Stimulated activated naive B cell treated with anti-CD40 and anti-IgM and Interleukin-4, amounts not matched to agents 10 μg/mL and 1 μg/mL and 100 μg/mL, for 72 hours (primary cell): ENCODE measurements around the gene NDST4.
"Not testable (repeated sequence)": the region's sequence is repeated elsewhere in the genome, so short reads cannot be mapped to it uniquely, and the experiment has no call there.

Experiments used
- ATAC-seq, 2 donors: fragments of 150-1000 bp; cut with Tn5 transposase; replicated peaks; 2 replicates each; pipeline ENCODE4 v1.10.0; 2021; ENCODE audit warnings: moderate library complexity in 1 of 2
- DNase-seq: peaks from one replicate; pipeline ENCODE4 v3.0.0; 2021
- H3K27ac Mint-ChIP-seq: one replicate; pipeline ENCODE4 v1.8.0; 2022; ENCODE audit warnings: mild to moderate bottlenecking, mixed read lengths
- H3K27me3 Mint-ChIP-seq, 2 donors: one replicate each; pipeline ENCODE4 v1.8.0; 2022; ENCODE audit warnings: mixed read lengths in 2 of 2
- H3K36me3 Mint-ChIP-seq, 2 donors: one replicate each; pipeline ENCODE4 v1.8.0; 2022; ENCODE audit warnings: mixed read lengths in 2 of 2, mild to moderate bottlenecking in 1 of 2
- H3K4me1 Mint-ChIP-seq, 2 donors: one replicate each; pipeline ENCODE4 v1.8.0; 2022; ENCODE audit warnings: mixed read lengths in 2 of 2, mild to moderate bottlenecking in 1 of 2
- H3K4me3 Mint-ChIP-seq, 2 donors: one replicate each; pipeline ENCODE4 v1.8.0; 2022; ENCODE audit warnings: mild to moderate bottlenecking in 2 of 2, mixed read lengths in 2 of 2, moderate library complexity in 1 of 2
- H3K9me3 Mint-ChIP-seq, 2 donors: one replicate each; pipeline ENCODE4 v1.8.0; 2022; ENCODE audit warnings: mixed read lengths in 2 of 2, mild to moderate bottlenecking in 1 of 2

The NDST4 gene

GRCh38 chr4:114986133-114986532 lies 127.3 kb downstream of the NDST4 start:
- Mint-ChIP-seq H3K4me3 (no peak overlapping the region), H3K4me1 (no peaks in the 10 kb centered on the region), H3K36me3 (no peaks in the 10 kb centered on the region), H3K27me3 (no peaks in the 10 kb centered on the region), H3K9me3 (peaks cover 0 to 5% of the 10 kb centered on the region in 2 donors), H3K27ac (no peak overlapping the region)
- DNase-seq (no peak), ATAC-seq (no peak)

- ATAC-seq (no peak), DNase-seq (no peak)
- H3K4me3 Mint-ChIP-seq = no peak overlapping the region
- peaks cover 0 to 9% of the 10 kb centered on the region in 2 donors for H3K9me3 Mint-ChIP-seq
- H3K27ac Mint-ChIP-seq = no peak overlapping the region
- no peaks in the 10 kb centered on the region for H3K27me3 Mint-ChIP-seq
- no peaks in the 10 kb centered on the region for H3K4me1 Mint-ChIP-seq
- no peaks in the 10 kb centered on the region for H3K36me3 Mint-ChIP-seq
Measured at GRCh38 chr4:114980932-114981708, 132.3 kb downstream of the NDST4 start.

GRCh38 chr4:114980399-114980798 lies 133.0 kb downstream of the NDST4 start:
- not testable (repeated sequence) for H3K27me3 Mint-ChIP-seq, H3K4me1 Mint-ChIP-seq, DNase-seq, H3K9me3 Mint-ChIP-seq, H3K27ac Mint-ChIP-seq, ATAC-seq, H3K36me3 Mint-ChIP-seq, H3K4me3 Mint-ChIP-seq

- Mint-ChIP-seq H3K36me3 (no peaks in the 10 kb centered on the region), H3K9me3 (peaks cover 0 to 4% of the 10 kb centered on the region in 2 donors), H3K27ac (no peak overlapping the region), H3K4me1 (no peaks in the 10 kb centered on the region), H3K27me3 (no peaks in the 10 kb centered on the region), H3K4me3 (no peak overlapping the region)
- DNase-seq = no peak
- ATAC-seq = no peak
Measured at GRCh38 chr4:114976901-114977300, 136.5 kb downstream of the NDST4 start.

- Mint-ChIP-seq H3K27me3 (no peaks in the 10 kb centered on the region), H3K4me1 (no peaks in the 10 kb centered on the region), H3K27ac (no peak overlapping the region), H3K36me3 (no peaks in the 10 kb centered on the region), H3K4me3 (no peak overlapping the region), H3K9me3 (peaks cover 7% of the 10 kb centered on the region in 2 donors)
- DNase-seq (no peak), ATAC-seq (no peak)
Measured at GRCh38 chr4:114964026-114964425, 149.4 kb downstream of the NDST4 start.

GRCh38 chr4:114945616-114946015 lies 167.8 kb downstream of the NDST4 start:
- Mint-ChIP-seq H3K27me3 (no peaks in the 10 kb centered on the region), H3K9me3 (peaks cover under 1 to 4% of the 10 kb centered on the region in 2 donors), H3K4me3 (no peak overlapping the region), H3K4me1 (no peaks in the 10 kb centered on the region), H3K27ac (no peak overlapping the region), H3K36me3 (no peaks in the 10 kb centered on the region)
- ATAC-seq = no peak
- DNase-seq = no peak

GRCh38 chr4:114941503-114941902 lies 171.9 kb downstream of the NDST4 start:
- H3K27ac Mint-ChIP-seq = no peak overlapping the region
- peaks cover 0 to 4% of the 10 kb centered on the region in 2 donors for H3K9me3 Mint-ChIP-seq

GRCh38 chr4:114927881-114928280 lies 185.5 kb downstream of the NDST4 start:
- no peak for DNase-seq
- Mint-ChIP-seq H3K27me3 (no peaks in the 10 kb centered on the region), H3K36me3 (no peaks in the 10 kb centered on the region), H3K4me3 (no peak overlapping the region), H3K9me3 (peaks cover 3 to 7% of the 10 kb centered on the region in 2 donors), H3K27ac (no peak overlapping the region), H3K4me1 (no peaks in the 10 kb centered on the region)
- ATAC-seq = no peak

More at GRCh38 chr4:114941503-114941902, 171.9 kb downstream of the NDST4 start:
- H3K36me3 Mint-ChIP-seq = no peaks in the 10 kb centered on the region
- DNase-seq = no peak
- H3K27me3 Mint-ChIP-seq = no peaks in the 10 kb centered on the region
- no peaks in the 10 kb centered on the region for H3K4me1 Mint-ChIP-seq
- H3K4me3 Mint-ChIP-seq = no peak overlapping the region
- no peak for ATAC-seq

- Mint-ChIP-seq H3K4me3 (no peak overlapping the region), H3K9me3 (peaks cover 3 to 7% of the 10 kb centered on the region in 2 donors), H3K4me1 (no peaks in the 10 kb centered on the region), H3K27me3 (no peaks in the 10 kb centered on the region), H3K36me3 (no peaks in the 10 kb centered on the region), H3K27ac (no peak overlapping the region)
- ATAC-seq (no peak), DNase-seq (no peak)
Measured at GRCh38 chr4:114926583-114926982, 186.8 kb downstream of the NDST4 start.

GRCh38 chr4:114924311-114924710 lies 189.1 kb downstream of the NDST4 start:
- H3K27ac Mint-ChIP-seq = no peak overlapping the region
- peaks cover 3 to 6% of the 10 kb centered on the region in 2 donors for H3K9me3 Mint-ChIP-seq
- H3K4me3 Mint-ChIP-seq = no peak overlapping the region
- no peaks in the 10 kb centered on the region for H3K27me3 Mint-ChIP-seq
- DNase-seq (no peak), ATAC-seq (no peak)
- H3K4me1 Mint-ChIP-seq = no peaks in the 10 kb centered on the region
- no peaks in the 10 kb centered on the region for H3K36me3 Mint-ChIP-seq

- Mint-ChIP-seq H3K9me3 (no peaks in the 10 kb centered on the region), H3K36me3 (no peaks in the 10 kb centered on the region), H3K27ac (no peak overlapping the region), H3K4me1 (no peaks in the 10 kb centered on the region), H3K27me3 (no peaks in the 10 kb centered on the region), H3K4me3 (no peak overlapping the region)
- DNase-seq (no peak), ATAC-seq (no peak)
Measured at GRCh38 chr4:114922592-114922933, 190.9 kb downstream of the NDST4 start.

- H3K36me3 Mint-ChIP-seq = no peaks in the 10 kb centered on the region
- no peak overlapping the region for H3K27ac Mint-ChIP-seq
- no peaks in the 10 kb centered on the region for H3K9me3 Mint-ChIP-seq
- H3K4me1 Mint-ChIP-seq = no peaks in the 10 kb centered on the region
- ATAC-seq (no peak), DNase-seq (no peak)
- H3K4me3 Mint-ChIP-seq = no peak overlapping the region
- no peaks in the 10 kb centered on the region for H3K27me3 Mint-ChIP-seq
Measured at GRCh38 chr4:114921790-114922591, 191.4 kb downstream of the NDST4 start.

- no peak overlapping the region for H3K4me3 Mint-ChIP-seq
- ATAC-seq = no peak
- H3K9me3 Mint-ChIP-seq = no peaks in the 10 kb centered on the region
- H3K27me3 Mint-ChIP-seq = no peaks in the 10 kb centered on the region
- no peak overlapping the region for H3K27ac Mint-ChIP-seq
- no peaks in the 10 kb centered on the region for H3K4me1 Mint-ChIP-seq
- no peaks in the 10 kb centered on the region for H3K36me3 Mint-ChIP-seq
- DNase-seq = no peak
Measured at GRCh38 chr4:114921191-114921590, 192.2 kb downstream of the NDST4 start.

- H3K9me3 Mint-ChIP-seq = no peaks in the 10 kb centered on the region
- no peak overlapping the region for H3K27ac Mint-ChIP-seq
- no peak overlapping the region for H3K4me3 Mint-ChIP-seq
- DNase-seq = no peak
- ATAC-seq = no peak
- no peaks in the 10 kb centered on the region for H3K36me3 Mint-ChIP-seq
- H3K4me1 Mint-ChIP-seq = no peaks in the 10 kb centered on the region
- H3K27me3 Mint-ChIP-seq = no peaks in the 10 kb centered on the region
Measured at GRCh38 chr4:114911111-114911510, 202.3 kb downstream of the NDST4 start.

- DNase-seq (no peak), ATAC-seq (no peak)
- no peak overlapping the region for H3K27ac Mint-ChIP-seq
- H3K4me3 Mint-ChIP-seq = no peak overlapping the region
- no peaks in the 10 kb centered on the region for H3K36me3 Mint-ChIP-seq
- H3K4me1 Mint-ChIP-seq = no peaks in the 10 kb centered on the region
- no peaks in the 10 kb centered on the region for H3K9me3 Mint-ChIP-seq
- H3K27me3 Mint-ChIP-seq = no peaks in the 10 kb centered on the region
Measured at GRCh38 chr4:114907568-114907967, 205.9 kb downstream of the NDST4 start.
